HCT116 (cell line): ENCODE results near the gene HMGB1. TPM values are rescaled to one million over a fixed set of nuclear protein-coding genes. Genes with fewer than 3 reads are reported as not detected.
A peak's percentile ranks its signal among the peaks of the same experiment; 100 is the strongest.

Experiments
- ATAC-seq: fragments of 200-7000 bp; cut with Tn5 transposase; 2 replicates; pipeline ENCODE4 v1.9.1; 2020; ENCODE audit warnings: mild to moderate bottlenecking, moderate library complexity
- BruUV-seq: library from RNA; stranded (reverse); fragments of 400-500 nt; replicated peaks from 2 replicates; lab custom pipeline; 2021; lab: Mats Ljungman, UMichigan
- CTCF ChIA-PET: fragments of 300-600 bp; sonication (Branson Sonifier 250); formaldehyde crosslinking; loops from one replicate; lab custom pipeline; 2021; ENCODE audit warnings: antibody characterized with exemption; lab: Charles Lee
- POLR2A ChIA-PET: fragments of 300-600, 350-600 bp; sonication (Branson Sonifier 250); formaldehyde crosslinking; loops from one replicate; lab custom pipeline; 2021; ENCODE audit warnings: antibody characterized with exemption; lab: Charles Lee
- RAD21 ChIA-PET, 2 experiments: fragments of 300-600 bp; sonication (Branson Sonifier 250); formaldehyde crosslinking; loops; one replicate each; lab custom pipeline; 2023; ENCODE audit warnings: low total read pairs in 2 of 2; ENCODE audit not compliant: uncharacterized antibody in 2 of 2, unreplicated experiment in 2 of 2, low non-redundant PET in 1 of 2; lab: Charles Lee
- DNase-seq: peaks from one replicate; pipeline ENCODE4 v3.0.0-alpha.2; 2010; ENCODE audit warnings: low read depth, low spot score
- H2AFZ ChIP-seq: fragments of 200-600 bp; shearing (Covaris generic), sonication (generic); 2 replicates; pipeline ENCODE4 v1.6.1; 2017; ENCODE audit warnings: low read depth, mixed run types, mixed read lengths, antibody characterized with exemption, low read length; ENCODE audit not compliant: poor library complexity, severe bottlenecking
- H3K27ac ChIP-seq: 2 replicates; pipeline ENCODE4 v1.5.1; 2012; ENCODE audit warnings: low read depth, low read length
- H3K27me3 ChIP-seq: fragments of 200-600 bp; sonication (generic); 2 replicates; pipeline ENCODE4 v1.6.1; 2016; ENCODE audit warnings: mixed run types, low read length, mixed read lengths; ENCODE audit not compliant: insufficient read depth
- H3K36me3 ChIP-seq, 2 experiments: fragments of 200-500 bp in 1 of 2; fragments of 200-600 bp in 1 of 2; sonication (Bioruptor generic) in 1 of 2; sonication (generic) in 1 of 2; 2 replicates each; pipeline versions ENCODE4 v1.5.1 to v1.6.1; 2014 to 2016; ENCODE audit warnings: low read length in 2 of 2, inconsistent platforms in 1 of 2, mixed read lengths in 1 of 2, mixed run types in 1 of 2; ENCODE audit not compliant: insufficient read depth in 2 of 2, control insufficient read depth in 1 of 2
- H3K4me1 ChIP-seq, 2 experiments: fragments of 200-600 bp in 1 of 2; sonication (generic) in 1 of 2; 2 replicates each; pipeline versions ENCODE4 v1.5.1 to v1.6.1; 2012 to 2017; ENCODE audit warnings: low read length in 2 of 2, inconsistent platforms in 1 of 2, mild to moderate bottlenecking in 1 of 2, mixed read lengths in 1 of 2, mixed run types in 1 of 2, moderate library complexity in 1 of 2; ENCODE audit not compliant: insufficient read depth in 2 of 2, control insufficient read depth in 1 of 2
- H3K4me2 ChIP-seq: fragments of 200-600 bp; sonication (generic); 2 replicates; pipeline ENCODE4 v1.6.1; 2017; ENCODE audit warnings: mixed run types, low read length, mixed read lengths
- H3K4me3 ChIP-seq, 2 experiments: fragments of 200-600 bp in 1 of 2; sonication (generic) in 1 of 2; replicated peaks in 1 of 2; 2 replicates each; pipeline ENCODE4 v1.5.1; 2011 to 2016; ENCODE audit warnings: low read length in 2 of 2, control low read depth in 1 of 2, low read depth in 1 of 2, mild to moderate bottlenecking in 1 of 2, mixed read lengths in 1 of 2, mixed run types in 1 of 2
- H3K79me2 ChIP-seq: fragments of 200-600 bp; sonication (generic); 2 replicates; pipeline ENCODE4 v1.6.1; 2017; ENCODE audit warnings: mild to moderate bottlenecking, mixed run types, low read length, moderate library complexity, mixed read lengths; ENCODE audit not compliant: insufficient read depth
- H3K9ac ChIP-seq: fragments of 200-600 bp; sonication (generic); 2 replicates; pipeline ENCODE4 v1.6.1; 2016; ENCODE audit warnings: low read length, mixed read lengths
- H3K9me2 ChIP-seq: fragments of 200-600 bp; sonication (generic), shearing (Covaris generic); 2 replicates; pipeline ENCODE4 v1.6.1; 2017; ENCODE audit warnings: mixed run types, mild to moderate bottlenecking, moderate library complexity; ENCODE audit not compliant: insufficient read depth
- H3K9me3 ChIP-seq, 2 experiments: fragments of 200-500 bp in 1 of 2; fragments of 200-600 bp in 1 of 2; sonication (Bioruptor generic) in 1 of 2; sonication (generic) in 1 of 2; 2 replicates each; pipeline ENCODE4 v1.6.1; 2014 to 2017; ENCODE audit warnings: low read length in 2 of 2, mixed read lengths in 2 of 2, inconsistent platforms in 1 of 2, low read depth in 1 of 2, mild to moderate bottlenecking in 1 of 2, mixed run types in 1 of 2, moderate library complexity in 1 of 2; ENCODE audit not compliant: control insufficient read depth in 1 of 2, insufficient read depth in 1 of 2
- H4K20me1 ChIP-seq: fragments of 200-600 bp; sonication (generic), shearing (Covaris generic); 2 replicates; pipeline ENCODE4 v1.6.1; 2017; ENCODE audit warnings: mixed run types, mild to moderate bottlenecking, moderate library complexity; ENCODE audit not compliant: insufficient read depth
- CTCF ChIP-seq, 3 experiments: fragments of 200-600 bp in 1 of 3; sonication (generic) in 1 of 3; IDR thresholded peaks in 2 of 3; conservative IDR thresholded peaks in 1 of 3; 2 replicates each; pipeline ENCODE4 v1.5.1; 2012 to 2017; ENCODE audit warnings: low read depth in 2 of 3, low read length in 2 of 3, antibody characterized with exemption in 1 of 3, borderline replicate concordance in 1 of 3, control low read depth in 1 of 3, mild to moderate bottlenecking in 1 of 3, mixed read lengths in 1 of 3, mixed run types in 1 of 3, moderate library complexity in 1 of 3; ENCODE audit not compliant: insufficient read depth in 1 of 3
- EGR1 ChIP-seq: IDR thresholded peaks from 2 replicates; pipeline ENCODE4 v1.6.1; 2012; ENCODE audit warnings: low read depth
- POLR2A ChIP-seq: IDR thresholded peaks from 2 replicates; pipeline ENCODE4 v1.7.0; 2011; ENCODE audit warnings: borderline replicate concordance; ENCODE audit not compliant: insufficient read depth, insufficient read length; ENCODE audit errors: extremely low read depth
- POLR2AphosphoS5 ChIP-seq: IDR thresholded peaks from 2 replicates; pipeline ENCODE4 v1.6.1; 2011; ENCODE audit warnings: mild to moderate bottlenecking, low read depth, low read length, moderate library complexity
- SIN3A ChIP-seq: IDR thresholded peaks from 2 replicates; pipeline ENCODE4 v1.6.1; 2012; ENCODE audit warnings: low read depth
- SRF ChIP-seq: IDR thresholded peaks from 2 replicates; pipeline ENCODE4 v1.6.1; 2012; ENCODE audit warnings: low read depth
- YY1 ChIP-seq: IDR thresholded peaks from 2 replicates; pipeline ENCODE4 v1.6.1; 2011; ENCODE audit warnings: low read length, low read depth, moderate library complexity, mild to moderate bottlenecking; ENCODE audit not compliant: insufficient replicate concordance; ENCODE audit errors: extremely low read depth
- ZFX ChIP-seq: fragments of 450-650 bp; IDR thresholded peaks from 2 replicates; pipeline ENCODE4 v1.6.1; 2017
- intact Hi-C: fragments of 100-400 bp; cut with micrococcal nuclease; formaldehyde crosslinking; loops from 2 replicates; pipeline ENCODE4 v1.10.0; 2022
- total RNA-seq: library from RNA; stranded (reverse); gene quantifications from one replicate; pipeline ENCODE4 v1.2.1, GENCODE V29; 2021; ENCODE audit not compliant: unreplicated experiment

The HMGB1 gene
- total RNA-seq, 1 experiment from 2014 or later: 678 TPM

DNA sequence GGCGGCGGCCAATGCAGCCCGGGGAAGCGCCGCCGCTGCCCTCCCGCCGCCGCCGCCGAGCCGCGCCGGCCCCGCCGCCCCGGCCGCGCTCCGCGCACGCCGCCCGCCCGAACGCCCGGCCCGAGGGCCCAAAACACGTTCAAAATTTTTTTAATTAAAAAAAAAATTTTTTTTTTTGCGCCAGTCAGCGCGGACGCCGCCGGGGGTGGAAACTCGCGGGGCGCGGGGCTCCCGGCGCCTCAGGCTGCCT lies 468 bp downstream of the HMGB1 start:
- Histone ChIP-seq H3K27ac (peak overlapping the region; percentile 99), H3K4me3 (peak overlapping the region; percentile 73 to 80), H3K4me1 (peaks cover 11 to 32% of the 10 kb centered on the region in 2 experiments; a peak in 3 of 4 replicates), H3K9me2 (no peaks in the 10 kb centered on the region), H3K79me2 (peaks cover 38% of the 10 kb centered on the region), H3K9me3 (no peaks in the 10 kb centered on the region), H3K9ac (peak overlapping the region; percentile 97), H3K36me3 (peaks cover 18 to 26% of the 10 kb centered on the region in 2 experiments), H4K20me1 (peaks cover 7% of the 10 kb centered on the region; the same call in 1 of the 2 replicates), H2AFZ (no peak overlapping the region), H3K4me2 (peak overlapping the region; percentile 80), H3K27me3 (no peaks in the 10 kb centered on the region)
- BruUV-seq: no TSS peak
- POLR2A ChIA-PET: interaction anchor here (1.0 to 2.1 kb wide), 2 partner anchors 34 to 152 kb away, joined by 4 to 5 read pairs; no protein-coding TSS in a partner anchor
- DNase-seq (no peak), ATAC-seq (no peak)
- no peak for TF ChIP-seq SIN3A
- CTCF ChIA-PET: interaction anchor here (0.6 to 0.9 kb wide), 2 partner anchors 333 to 400 kb away, joined by 3 to 4 read pairs; no protein-coding TSS in a partner anchor
- RAD21 ChIA-PET: no interaction called here
- intact Hi-C loops: loop anchor here (1.0 to 10.0 kb wide), 4 partner anchors 152 to 580 kb away; partner anchors contain the start of gene USPL1

DNA sequence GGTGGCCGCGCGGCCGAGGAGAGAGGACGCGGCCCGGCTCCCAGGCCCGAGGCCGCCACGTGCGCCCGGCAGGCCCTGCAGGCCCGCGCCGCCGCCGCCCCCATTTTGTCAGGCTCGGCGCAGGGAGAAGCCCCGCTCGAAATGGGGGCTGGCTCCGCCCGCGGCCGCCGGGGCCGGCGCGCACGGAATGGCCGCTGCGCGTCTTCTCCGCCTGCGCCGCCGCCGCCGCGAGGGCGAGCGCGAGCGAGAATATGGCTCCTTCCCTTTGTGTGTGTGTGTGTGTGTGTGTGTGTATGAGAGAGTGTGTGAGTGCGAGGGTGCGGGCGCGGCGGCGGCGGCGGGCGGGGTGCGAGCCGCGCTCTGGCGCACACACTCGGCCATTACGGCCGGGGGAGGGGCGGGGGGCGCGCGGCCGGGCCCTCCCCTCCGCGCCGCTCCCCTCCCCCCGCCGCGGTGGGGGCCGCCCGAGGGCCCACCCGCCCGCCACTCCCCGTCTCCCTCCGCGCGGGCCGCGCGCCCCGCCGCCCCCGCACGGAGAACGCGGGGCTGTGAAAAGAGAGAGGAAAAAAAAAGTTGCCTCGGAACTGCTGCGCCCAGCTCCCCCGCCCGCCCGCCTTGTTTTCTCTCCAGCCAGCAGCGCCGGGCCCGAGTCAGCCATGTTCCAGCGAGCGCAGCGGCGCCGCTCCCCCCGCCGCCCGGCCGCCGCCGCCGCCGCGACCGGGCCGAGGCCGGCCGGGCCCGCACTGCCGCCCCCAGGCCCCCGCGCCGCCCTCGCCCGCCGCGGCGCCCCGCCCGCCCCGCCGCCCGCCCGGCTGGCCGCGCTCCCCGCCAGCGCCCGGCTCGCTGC lies 1.0 kb downstream of the HMGB1 start:
- peak; percentile 45 for ATAC-seq
- Histone ChIP-seq H3K79me2 (peaks cover 41% of the 10 kb centered on the region), H3K4me1 (peaks cover 11 to 32% of the 10 kb centered on the region in 2 experiments; a peak in 3 of 4 replicates), H3K27me3 (no peaks in the 10 kb centered on the region), H3K9ac (peak overlapping the region; percentile 84), H3K4me2 (peak overlapping the region; percentile 87), H4K20me1 (peaks cover 7% of the 10 kb centered on the region; the same call in 1 of the 2 replicates), H3K9me2 (no peaks in the 10 kb centered on the region), H3K36me3 (peaks cover 21 to 26% of the 10 kb centered on the region in 2 experiments), H3K4me3 (peak overlapping the region; percentile 67 to 73), H3K27ac (peak overlapping the region; percentile 99), H2AFZ (no peak overlapping the region), H3K9me3 (no peaks in the 10 kb centered on the region)
- ChIA-PET RAD21 (no interaction called here), CTCF (no interaction called here), POLR2A (interaction anchor here (2.1 kb wide), 1 partner anchor 33 kb away, joined by 5 read pairs; no protein-coding TSS in a partner anchor)
- DNase-seq: no peak
- intact Hi-C loops: loop anchor here (1.0 to 10.0 kb wide), 5 partner anchors 127 to 580 kb away; partner anchors contain the start of gene USPL1
- TF ChIP-seq SRF: no peak
- TF ChIP-seq ZFX: peak; percentile 89
- no peak for TF ChIP-seq CTCF (IDR thresholded peaks at IDR 0.05 in 2 of 3, conservative IDR thresholded peaks at IDR 0.05 in 1 of 3; ENCODE audit: borderline replicate concordance in 1 of 3, insufficient read depth in 1 of 3, low read depth in 2 of 3, low read length in 2 of 3)
- peak; percentile 65 for TF ChIP-seq YY1
- no peak for TF ChIP-seq POLR2A
- TF ChIP-seq POLR2AphosphoS5: peak; percentile 37; the same call in 1 of the 2 replicates
- peak; percentile 56; the same call in 1 of the 2 replicates for TF ChIP-seq EGR1
- BruUV-seq: no TSS peak
